A549 treated with RU486 at 1 μM for 4 hours (cell line): ENCODE measurements around the gene CHKB. TPM values are rescaled to one million over a fixed set of nuclear protein-coding genes. Genes with fewer than 3 reads are reported as not detected.

ENCODE experiments used
- total RNA-seq: library from RNA; stranded (reverse); fragments of 200-300 nt; extraction: Qiagen RNA extraction; gene quantifications from 5 replicates; pipeline ENCODE4 v1.2.3, GENCODE V29; 2022; ENCODE audit warnings: low read depth

CHKB gene
- total RNA-seq, result 14.3 to 23.0 TPM (median 18.5 TPM) in 5 replicates

GRCh38 chr22:50582493-50583293 lies at the start of gene CHKB:
Gene CHKB, minus strand, starts transcription at chr22:50582849. Its CDS starts 68 bp downstream, at chr22:50582781.

GRCh38 chr22:50627642-50628542 lies 45.2 kb upstream of the CHKB start, which contains the start of gene ARSA:
Gene ARSA, minus strand, starts transcription at chr22:50628152. Its CDS starts 373 bp downstream, at chr22:50627779.

GRCh38 chr22:50600538-50600937 lies 17.9 kb upstream of the CHKB start, which contains the start of gene MAPK8IP2:
Gene MAPK8IP2, plus strand, starts transcription at chr22:50600793. Its CDS starts 26 bp downstream, at chr22:50600819.

GRCh38 chr22:50577987-50578775 lies 4.5 kb downstream of the CHKB start, which contains the start of gene CPT1B:
Gene CPT1B, minus strand, starts transcription at chr22:50578427. Its CDS starts 512 bp downstream, at chr22:50577915.

GRCh38 chr22:50562523-50563412 lies 19.9 kb downstream of the CHKB start, which contains the start of gene SYCE3:
Gene SYCE3, minus strand, starts transcription at chr22:50562919. Its CDS starts 6,514 bp downstream, at chr22:50556405.

GRCh38 chr22:50545522-50546325 lies 36.9 kb downstream of the CHKB start, which contains the start of gene KLHDC7B:
Gene KLHDC7B, plus strand, starts transcription at chr22:50545899. Its CDS starts 345 bp downstream, at chr22:50546244.

GRCh38 chr22:50529897-50530579 lies 52.6 kb downstream of the CHKB start, which contains the start of gene TYMP:
Gene TYMP, minus strand, starts transcription at chr22:50530012. Its CDS starts 303 bp downstream, at chr22:50529709.

Other genes with a start within 250 kb of the CHKB start
- gene PPP6R2, start 239.5 kb downstream of the CHKB start, total RNA-seq, result 9.1 to 13.3 TPM (median 12.2 TPM) in 5 replicates
- gene SBF1, start 107.8 kb downstream of the CHKB start, total RNA-seq, result 16.2 to 27.1 TPM (median 24.2 TPM) in 5 replicates
- 0.31 to 0.77 TPM (median 0.56 TPM) in 5 replicates for gene ADM2, start 101.3 kb downstream of the CHKB start, total RNA-seq
- not detected in 5 replicates for gene MIOX, start 96.0 kb downstream of the CHKB start, total RNA-seq
- 28.1 to 51.7 TPM (median 41.4 TPM) in 5 replicates for gene LMF2, start 75.1 kb downstream of the CHKB start, total RNA-seq
- 31.1 to 37.8 TPM (median 35.9 TPM) in 5 replicates for gene NCAPH2, start 74.6 kb downstream of the CHKB start, total RNA-seq
- 4.4 to 8.2 TPM (median 6.7 TPM) in 5 replicates for gene SCO2, start 57.3 kb downstream of the CHKB start, total RNA-seq
- 10.8 to 21.9 TPM (median 18.6 TPM) in 5 replicates for gene TYMP, start 52.8 kb downstream of the CHKB start, total RNA-seq
- 0.03 TPM in 2 of 5 replicates, not detected in the others for gene KLHDC7B, start 37.0 kb downstream of the CHKB start, total RNA-seq
- 0.56 to 0.66 TPM (median 0.58 TPM) in 3 of 5 replicates, not detected in the others for gene SYCE3, start 19.9 kb downstream of the CHKB start, total RNA-seq
- 7.5 to 14.2 TPM (median 13.8 TPM) in 5 replicates for gene CPT1B, start 4.4 kb downstream of the CHKB start, total RNA-seq
- gene MAPK8IP2, start 17.9 kb upstream of the CHKB start, total RNA-seq, result 2.2 to 4.2 TPM (median 3.8 TPM) in 5 replicates
- 15.6 to 27.5 TPM (median 19.6 TPM) in 5 replicates for gene ARSA, start 45.3 kb upstream of the CHKB start, total RNA-seq
- 3.0 to 6.1 TPM (median 4.6 TPM) in 5 replicates for gene SHANK3, start 90.0 kb upstream of the CHKB start, total RNA-seq
- gene ACR, start 155.4 kb upstream of the CHKB start, total RNA-seq, result 0.25 TPM in 1 of 5 replicates, not detected in the others
- 14.7 to 21.6 TPM (median 19.8 TPM) in 5 replicates for gene RABL2B, start 200.8 kb upstream of the CHKB start, total RNA-seq